GM18858 (cell line): ENCODE measurements around the gene PRDM16.

ENCODE experiments used
- ATAC-seq: cut with Tn5 transposase; IDR thresholded peaks from one replicate; pipeline ENCODE4 v1.9.1; 2021; ENCODE audit not compliant: unreplicated experiment

The PRDM16 gene

DNA sequence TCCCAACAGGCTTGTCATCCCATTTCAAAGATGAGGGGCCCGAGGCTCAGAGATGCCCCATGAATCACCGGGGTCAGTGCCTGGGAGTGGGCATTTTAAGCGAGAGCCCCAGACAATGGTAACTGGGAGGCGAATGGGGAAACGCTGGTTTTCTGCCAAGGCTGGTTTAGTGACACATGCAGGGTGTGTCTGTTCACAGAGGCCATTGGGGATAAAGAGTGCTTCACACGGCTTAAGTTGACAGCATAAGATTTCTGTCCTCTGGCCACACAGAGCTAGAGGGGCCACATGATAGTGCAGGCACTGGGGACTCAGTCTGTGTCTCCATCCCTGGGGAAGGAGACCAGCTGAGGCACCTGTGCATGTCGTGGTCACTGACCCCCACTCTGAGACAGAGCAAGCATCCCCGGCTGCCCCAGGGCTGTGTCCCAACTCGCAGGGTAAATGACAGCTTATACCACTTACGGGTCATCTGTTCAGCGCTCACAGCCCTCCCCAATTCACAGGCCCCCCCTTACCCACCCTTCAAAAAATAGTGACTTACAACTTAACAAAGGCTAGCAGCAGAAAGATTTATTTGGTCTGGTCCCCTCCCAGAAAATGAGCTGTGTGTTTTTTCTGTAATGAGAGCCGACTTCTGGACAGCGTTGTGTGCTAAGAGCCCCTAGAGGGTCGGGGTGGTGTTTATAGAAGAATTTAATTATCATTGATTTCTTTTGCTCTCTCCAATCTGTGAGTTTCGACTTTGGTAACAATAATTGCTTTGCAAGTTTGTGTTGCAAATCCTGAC, 350.6 kb downstream of the PRDM16 start:
- no peak for ATAC-seq

DNA sequence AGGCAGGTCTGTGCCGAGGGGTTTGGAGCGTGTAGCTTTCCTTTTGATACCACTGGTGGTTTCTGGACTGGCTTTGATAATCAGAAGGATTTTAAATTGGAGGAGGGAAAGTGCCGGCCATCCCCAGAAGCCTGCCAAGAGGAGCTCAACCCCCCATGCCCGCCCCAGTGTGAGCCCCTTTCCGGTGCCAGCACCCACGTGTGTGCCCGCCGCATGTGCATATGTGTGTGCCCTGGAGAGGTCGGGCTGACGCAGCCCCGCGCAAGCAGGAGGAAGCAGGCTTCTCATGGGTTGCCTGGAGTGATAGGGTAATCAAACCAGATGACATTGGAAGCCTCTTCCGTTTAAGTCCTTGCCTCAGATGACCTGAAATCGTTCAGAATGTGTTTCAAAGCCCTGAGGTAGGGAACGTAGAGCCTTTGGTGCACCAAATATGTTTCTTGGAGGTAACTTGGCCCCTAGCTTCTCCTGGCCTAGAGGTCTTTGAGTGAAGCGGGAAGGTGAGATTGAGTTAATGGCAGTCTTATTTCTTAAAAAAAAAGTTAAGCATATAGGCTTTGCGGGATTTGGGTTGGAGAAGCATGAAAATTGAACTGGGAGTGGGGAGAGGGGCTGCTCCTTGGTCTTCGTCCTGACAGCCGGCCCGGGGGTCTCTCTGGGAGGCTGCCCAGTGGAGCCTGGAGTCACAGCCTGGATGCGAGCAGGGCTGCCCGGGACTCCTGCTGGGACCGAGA, 351.4 kb downstream of the PRDM16 start:
- no peak for ATAC-seq

DNA sequence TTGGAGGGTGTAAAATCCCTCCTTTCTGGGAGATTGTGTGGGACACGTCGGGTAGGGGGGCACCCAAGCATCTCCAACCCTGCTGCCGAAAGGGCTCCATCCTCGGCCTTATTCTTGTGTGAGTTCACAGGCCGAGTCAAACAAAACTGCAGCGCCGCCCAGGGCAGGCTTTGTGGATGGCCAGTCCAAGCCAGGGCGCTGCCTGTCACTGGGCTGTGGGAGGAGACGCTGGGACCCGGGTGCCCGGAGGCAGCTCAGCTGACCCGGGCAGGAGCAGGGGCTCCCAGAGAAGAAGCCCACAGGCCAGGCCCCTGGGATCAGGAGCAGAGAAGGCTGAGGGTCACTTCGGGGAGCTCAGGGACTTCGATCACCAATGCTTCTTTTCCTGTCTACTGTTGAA, 353.6 kb downstream of the PRDM16 start:
- ATAC-seq: no peak

DNA sequence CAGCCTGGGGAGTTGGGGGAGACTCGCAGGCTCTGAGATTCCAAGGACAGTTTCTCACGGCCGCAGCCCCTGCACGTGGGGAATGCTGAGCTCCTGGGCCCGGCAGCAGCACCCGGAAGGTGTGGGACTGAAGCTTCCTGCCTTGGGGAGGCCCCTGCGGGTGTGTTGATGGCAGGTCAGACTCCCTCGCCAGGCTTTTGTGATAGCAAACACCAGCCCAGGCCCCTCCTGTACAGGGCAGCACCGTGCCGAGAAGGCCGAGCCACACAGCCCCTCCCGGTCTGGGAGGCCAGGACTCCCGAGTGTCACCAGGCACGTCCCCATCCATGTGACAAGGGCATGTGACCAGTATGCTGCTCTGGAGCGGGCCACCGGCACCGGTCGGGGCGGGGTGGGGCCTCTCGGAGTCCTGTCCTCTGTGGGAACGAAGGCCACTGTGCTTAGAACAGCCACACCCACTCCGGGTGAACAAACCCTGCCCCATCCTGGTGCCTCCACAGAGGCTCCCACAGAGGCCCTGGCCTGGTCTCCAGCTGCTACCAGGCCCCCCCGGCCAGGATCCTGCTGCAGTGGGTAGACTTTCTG, 354.3 kb downstream of the PRDM16 start:
- ATAC-seq: no peak

DNA sequence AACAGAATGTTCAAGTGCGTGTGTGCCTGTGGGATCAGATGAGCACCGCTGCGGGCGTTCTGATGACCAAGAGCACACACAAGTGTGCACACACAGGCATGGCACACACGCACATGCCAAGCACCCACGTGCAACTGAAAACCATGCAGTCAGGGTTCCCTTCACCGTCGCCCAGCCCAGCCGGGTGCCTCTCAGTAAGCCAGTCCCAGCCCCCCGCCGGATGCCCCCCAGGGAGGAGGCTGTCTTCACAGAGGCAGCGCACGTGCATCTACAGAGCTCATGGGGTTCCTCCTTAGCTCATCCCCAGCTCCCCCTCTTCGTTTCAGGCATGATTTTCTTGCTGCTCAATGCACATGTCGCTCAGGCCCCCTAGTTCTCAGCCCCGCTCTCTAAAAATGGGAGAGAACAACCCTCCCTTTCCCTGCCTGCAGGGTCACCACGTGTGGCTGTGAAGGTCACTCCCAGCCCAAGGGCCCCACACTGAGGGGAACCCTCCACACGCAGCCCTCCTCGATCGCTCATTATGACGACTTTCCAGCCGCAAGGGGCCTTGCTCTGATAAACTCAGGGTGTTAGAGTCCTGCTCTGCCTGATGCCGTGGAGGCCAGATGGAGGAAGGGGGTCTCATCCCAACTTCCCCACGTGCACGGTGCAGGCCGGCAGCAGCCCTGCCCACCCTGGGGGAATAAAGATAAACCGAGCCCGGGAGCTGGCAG, 355.1 kb downstream of the PRDM16 start:
- ATAC-seq: no peak

DNA sequence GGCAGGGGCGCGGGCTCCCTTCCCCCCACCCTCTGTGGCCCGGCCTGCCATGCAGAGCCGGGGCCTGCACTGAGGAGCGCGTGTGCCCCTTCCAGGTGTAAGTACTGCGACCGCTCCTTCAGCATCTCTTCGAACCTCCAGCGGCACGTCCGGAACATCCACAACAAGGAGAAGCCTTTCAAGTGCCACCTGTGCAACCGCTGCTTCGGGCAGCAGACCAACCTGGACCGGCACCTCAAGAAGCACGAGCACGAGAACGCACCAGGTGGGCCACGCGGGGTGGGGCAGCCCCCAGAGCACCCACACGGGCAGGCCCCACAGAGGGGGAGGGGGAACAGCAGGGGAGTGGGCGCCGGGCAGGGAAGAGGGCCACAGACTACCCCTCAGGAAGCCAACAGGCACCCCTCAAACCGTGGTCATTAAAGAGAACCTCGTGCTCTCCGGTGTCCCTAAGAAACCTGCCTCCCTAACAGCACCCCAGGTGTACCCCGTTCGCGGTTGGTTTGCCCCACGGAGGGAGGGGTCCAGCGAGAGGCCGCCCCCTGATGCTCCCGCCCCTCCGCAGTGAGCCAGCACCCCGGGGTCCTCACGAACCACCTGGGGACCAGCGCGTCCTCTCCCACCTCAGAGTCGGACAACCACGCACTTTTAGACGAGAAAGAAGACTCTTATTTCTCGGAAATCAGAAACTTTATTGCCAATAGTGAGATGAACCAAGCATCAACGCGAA, 356.6 kb downstream of the PRDM16 start:
- no peak for ATAC-seq

DNA sequence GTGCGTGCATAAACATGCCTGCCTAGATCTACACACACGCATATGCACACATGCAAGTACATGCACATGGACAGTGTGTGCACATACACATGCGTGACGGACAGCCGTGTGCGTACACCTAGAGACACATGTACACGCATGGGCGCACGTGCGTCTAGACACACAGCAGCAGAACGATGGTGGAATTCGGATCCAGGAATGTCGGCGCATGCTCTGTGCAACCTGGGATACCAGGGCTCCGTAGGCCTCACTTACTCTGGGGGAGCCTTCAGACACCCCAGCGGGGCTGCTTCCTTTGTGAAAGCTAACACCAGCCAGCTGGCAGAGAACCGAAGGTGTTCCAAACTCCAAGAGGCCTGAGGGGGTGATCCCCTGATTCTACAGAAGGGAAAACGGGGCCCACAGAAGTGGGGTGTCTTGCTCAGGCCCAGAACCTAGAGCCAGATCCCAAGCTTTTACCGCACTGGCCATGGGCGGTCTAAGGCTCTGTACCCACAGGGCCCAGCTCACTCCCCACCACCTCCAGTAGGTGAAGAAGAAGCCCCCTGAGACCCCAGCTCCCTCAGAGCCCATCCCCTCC, 358.0 kb downstream of the PRDM16 start:
- no peak for ATAC-seq

DNA sequence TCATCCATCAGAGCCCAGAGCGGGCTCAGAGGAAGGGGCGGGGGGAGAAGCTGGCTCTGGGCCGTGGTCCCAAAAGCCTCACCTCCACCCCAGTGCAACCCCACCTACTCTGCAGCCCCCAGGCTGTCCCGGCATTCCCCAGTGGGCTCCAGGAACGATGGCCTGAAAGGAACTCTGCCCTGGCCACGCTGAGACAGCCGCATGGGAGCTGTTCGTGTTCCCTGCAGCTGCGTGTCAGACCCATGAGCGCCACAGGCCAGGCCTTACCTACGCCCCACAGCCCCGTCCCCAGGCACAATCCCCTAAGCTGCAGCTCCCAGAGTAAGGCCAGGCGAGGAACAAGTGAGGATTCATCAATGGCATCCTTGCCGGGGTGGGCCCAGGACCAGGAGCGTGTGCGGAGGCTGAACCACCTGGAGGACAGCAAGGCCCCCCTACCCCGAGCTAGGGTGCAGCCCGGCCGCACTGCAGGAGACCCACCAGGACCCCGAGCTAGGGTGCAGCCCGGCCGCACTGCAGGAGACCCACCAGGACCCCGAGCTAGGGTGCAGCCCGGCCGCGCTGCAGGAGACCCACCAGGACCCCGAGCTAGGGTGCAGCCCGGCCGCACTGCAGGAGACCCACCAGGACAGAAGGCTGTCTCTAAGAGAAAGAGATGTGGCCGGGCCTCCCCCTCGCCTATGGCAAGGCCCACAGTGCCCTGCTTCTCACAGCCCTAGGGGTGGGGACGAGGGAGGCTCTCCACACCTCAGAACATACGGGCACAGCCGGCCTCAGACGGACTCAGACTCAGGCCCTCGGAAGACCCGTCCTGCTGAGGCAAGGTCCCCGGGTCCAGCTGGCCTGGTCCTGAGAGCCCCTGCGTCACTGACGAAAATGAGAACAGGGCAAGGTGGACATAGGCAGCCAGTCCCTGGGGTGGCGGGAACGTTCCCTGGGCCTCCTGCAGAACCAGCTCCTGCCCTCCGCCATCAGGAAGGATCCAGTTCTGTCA, 359.0 kb downstream of the PRDM16 start:
- no peak for ATAC-seq

DNA sequence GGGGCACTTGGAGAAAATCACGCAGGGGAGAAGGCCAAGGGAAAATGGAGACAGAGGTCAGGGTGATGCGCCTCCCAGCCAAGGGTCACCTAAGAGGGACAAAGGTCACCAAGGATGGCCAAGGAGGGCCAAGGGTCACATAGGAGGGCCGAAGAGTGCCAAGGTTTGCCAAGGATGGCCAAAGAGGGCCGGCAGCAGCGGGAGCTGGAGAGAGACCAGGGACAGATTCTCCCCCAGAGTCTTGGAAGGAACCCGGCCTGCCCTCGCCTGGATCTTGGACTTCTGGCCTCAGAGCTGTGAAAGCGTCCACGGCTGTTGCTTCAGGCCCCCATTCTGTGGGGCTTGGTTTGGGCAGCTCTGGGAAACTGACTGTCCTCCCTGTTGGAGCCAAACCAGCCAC, 359.9 kb downstream of the PRDM16 start:
- ATAC-seq: no peak

DNA sequence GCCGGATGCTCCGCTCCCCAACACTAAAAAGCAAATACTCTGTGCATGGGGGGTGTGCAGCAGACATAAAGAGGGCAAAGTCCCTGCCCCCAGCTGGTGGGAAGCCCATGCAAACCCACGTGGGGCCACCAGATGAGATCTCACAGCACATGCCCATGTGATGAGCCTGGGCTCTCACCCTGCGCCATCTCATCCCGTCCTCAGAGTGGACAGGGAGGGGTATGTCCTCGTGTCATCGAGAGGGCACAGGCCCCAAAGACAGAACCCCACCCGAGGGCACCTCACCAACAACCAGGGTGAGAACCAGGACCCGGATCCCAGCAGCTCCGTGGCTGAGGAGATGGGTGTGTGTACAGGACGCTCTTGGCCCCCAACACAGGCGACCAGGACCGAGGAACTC, 360.3 kb downstream of the PRDM16 start:
- no peak for ATAC-seq

DNA sequence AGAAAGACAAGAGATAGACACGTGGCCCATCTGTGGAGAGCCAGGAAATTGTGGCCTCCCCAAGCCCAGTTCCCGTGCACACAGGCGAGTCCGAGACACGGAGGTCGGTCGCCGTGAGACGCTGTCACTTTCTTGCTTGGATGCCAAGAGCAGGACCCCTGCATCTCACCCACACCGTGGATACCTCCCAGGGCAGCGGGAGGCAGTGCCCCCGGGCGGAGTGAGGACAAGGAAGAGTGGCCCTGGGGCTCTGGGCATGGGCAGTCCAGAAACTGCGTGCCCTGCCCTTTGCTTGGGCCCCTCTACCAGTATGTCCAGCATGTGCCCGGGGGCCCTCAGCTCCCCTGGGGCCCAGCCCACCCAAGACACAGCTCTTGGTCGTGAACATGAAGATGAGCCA, 360.8 kb downstream of the PRDM16 start:
- no peak for ATAC-seq

DNA sequence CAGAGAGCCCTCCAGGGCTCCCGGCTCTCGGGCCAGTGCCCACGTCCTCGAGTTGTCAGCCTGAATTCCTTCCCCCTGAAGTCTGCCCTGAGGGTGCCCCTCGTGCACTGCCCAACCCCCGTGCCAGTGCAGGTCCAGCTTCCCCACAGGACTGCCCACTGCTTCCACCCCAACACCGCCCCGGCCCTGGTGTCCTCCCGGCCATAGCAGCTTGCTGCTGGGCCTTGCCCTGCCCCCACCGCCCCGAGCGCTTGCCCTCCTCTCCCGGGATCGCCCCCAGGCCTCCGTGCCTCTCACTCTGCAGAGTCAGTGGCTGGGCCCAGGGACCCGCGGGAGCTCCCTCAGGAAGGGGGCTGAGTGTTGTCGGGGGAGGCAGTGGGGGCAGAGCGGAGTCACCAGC, 361.4 kb downstream of the PRDM16 start:
- ATAC-seq: no peak

DNA sequence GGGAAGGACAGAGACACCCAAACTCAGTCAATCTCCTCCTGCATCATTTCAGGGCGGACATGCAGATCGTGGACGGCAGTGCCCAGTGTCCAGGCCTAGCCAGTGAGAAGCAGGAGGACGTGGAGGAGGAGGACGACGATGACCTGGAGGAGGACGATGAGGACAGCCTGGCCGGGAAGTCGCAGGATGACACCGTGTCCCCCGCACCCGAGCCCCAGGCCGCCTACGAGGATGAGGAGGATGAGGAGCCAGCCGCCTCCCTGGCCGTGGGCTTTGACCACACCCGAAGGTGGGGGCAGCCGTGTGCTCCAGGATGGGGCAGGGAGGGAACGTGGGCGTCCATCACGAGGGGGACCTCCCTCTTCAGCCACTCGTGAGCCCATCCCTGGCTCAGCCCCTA, 361.8 kb downstream of the PRDM16 start:
- ATAC-seq: no peak

DNA sequence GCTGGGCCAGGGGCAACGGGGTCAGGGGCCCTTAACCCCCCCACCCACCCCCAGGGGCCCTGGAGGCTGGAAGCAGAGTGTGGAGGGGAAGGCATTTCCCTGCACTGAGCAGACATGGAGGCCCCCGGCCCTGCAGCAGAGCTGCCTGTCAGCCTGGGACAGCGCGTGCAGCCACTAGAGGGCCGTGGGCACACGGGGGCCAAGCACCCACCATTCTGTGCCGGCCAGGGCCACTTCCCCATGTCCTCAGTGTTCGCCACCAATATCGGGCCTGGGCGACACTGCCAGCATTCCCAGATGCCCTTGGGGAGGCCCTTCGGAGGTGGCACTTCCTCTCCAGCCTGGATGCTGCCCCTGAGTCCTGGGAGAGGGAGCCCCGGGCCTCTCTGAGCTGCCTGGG, 362.3 kb downstream of the PRDM16 start:
- ATAC-seq: no peak

DNA sequence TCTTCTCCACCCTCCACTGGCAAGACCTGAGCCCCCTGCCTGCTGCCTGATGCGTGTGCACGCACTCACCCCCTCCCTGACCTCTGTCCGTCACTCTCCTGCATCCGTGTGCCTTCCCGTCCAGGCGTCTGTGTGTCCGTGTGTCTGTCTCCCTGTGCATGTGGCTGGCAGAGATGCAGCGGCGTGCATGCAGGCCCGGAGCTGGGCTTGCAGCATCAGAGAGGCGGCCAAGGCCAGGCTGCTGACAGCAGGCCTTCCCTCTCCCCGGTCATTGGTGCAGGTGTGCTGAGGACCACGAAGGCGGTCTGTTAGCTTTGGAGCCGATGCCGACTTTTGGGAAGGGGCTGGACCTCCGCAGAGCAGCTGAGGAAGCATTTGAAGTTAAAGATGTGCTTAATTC, 362.7 kb downstream of the PRDM16 start:
- ATAC-seq: no peak

DNA sequence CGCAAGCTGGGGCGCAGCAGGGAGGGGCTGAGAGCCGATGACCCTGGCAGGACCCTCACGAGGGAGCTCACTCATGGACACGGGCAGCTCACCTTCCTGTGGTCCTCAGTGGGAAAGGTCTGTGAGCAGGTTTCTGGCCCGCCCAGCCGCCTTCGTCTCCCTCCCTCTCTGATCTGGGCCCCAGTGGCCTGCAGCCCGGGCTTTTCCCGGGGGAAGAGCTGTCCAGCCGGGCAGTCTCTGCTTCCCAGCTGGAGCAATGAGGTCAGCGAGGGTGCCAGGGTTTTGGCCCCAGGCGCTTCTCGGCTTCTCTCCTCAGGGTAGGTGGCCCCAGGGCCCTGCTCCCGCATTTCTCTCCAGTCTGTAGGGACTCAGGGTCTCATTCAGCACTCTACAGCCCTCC, 363.3 kb downstream of the PRDM16 start:
- ATAC-seq: no peak

DNA sequence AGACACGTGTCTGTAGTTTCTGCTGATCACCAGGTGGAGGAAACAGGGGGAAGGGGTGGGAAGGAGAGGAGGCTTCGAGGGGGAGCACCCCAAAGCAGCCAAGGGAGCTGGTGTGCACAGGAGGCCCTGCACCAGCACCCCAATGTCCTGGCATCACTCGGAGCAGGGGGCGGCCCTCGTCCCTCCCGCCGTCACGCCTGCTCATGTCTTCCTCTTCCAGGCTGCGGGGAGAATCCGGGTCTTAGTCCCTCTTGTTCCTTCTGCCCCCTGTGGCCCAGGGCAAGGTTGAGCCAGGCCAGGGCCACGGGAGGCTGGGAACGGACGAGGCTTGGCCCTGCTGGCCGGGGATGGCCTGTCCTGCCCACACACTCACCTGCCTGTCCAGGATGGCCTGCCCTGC, 364.1 kb downstream of the PRDM16 start:
- ATAC-seq: no peak

DNA sequence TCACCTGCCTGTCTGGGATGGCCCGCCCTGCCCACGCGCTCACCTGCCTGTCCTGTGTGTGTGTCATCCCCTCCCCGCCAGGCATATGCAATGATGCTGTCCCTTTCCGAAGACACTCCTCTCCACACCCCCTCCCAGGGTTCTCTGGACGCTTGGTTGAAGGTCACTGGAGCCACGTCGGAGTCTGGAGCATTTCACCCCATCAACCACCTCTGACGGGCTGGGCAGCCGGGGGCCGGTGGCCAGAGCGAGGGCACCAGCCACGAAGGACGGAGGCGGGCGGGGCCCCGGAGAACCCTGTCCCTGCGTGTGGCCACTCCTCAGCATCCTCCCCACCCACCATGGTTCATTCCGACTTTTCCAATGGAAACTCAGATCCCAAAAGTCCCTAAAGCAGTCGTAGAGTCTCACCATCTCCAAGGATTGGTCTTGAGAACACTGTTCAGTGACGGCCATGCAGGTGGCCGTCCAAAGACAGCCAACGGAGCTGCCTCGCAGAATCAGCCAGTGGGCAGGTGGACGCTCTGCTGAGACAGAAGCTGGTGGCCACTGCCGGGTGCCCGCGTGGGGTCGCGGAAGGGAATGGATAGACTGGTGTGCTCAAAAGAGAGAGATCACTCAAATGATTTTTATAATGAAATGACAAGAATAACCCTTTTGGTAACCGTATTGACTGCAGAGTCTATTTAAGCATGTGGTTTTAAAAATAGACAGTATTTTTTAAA, 364.8 kb downstream of the PRDM16 start:
- ATAC-seq: no peak
